Measurements from ENCODE around the gene PEDS1.
"Not testable (repeated sequence)": the region's sequence is repeated elsewhere in the genome, so short reads cannot be mapped to it uniquely, and the experiment has no call there.

PEDS1 gene

GRCh38 chr20:50163570-50164317, 10.2 kb upstream of the PEDS1 start:
- no peak for DNase-seq (ENCODE audit: low read depth in 2 of 2)

GRCh38 chr20:50161494-50161893, 8.0 kb upstream of the PEDS1 start:
- DNase-seq (ENCODE audit: low read depth in 2 of 2): not testable (repeated sequence)

GRCh38 chr20:50153153-50153499, 397 bp downstream of the PEDS1 start:
- peak in 1 of 2 donors; percentile 13 for DNase-seq (ENCODE audit: low read depth in 2 of 2)

GRCh38 chr20:50152394-50153152, 950 bp downstream of the PEDS1 start:
- no peak for DNase-seq (ENCODE audit: low read depth in 2 of 2)

GRCh38 chr20:50151034-50151743, 2.3 kb downstream of the PEDS1 start:
- DNase-seq (ENCODE audit: low read depth in 2 of 2): no peak

- no peak for DNase-seq (ENCODE audit: low read depth in 2 of 2)
These were observed 3.9 kb downstream of the PEDS1 start for GRCh38 chr20:50149481-50150254.

- peak; percentile 57 to 74 for DNase-seq (ENCODE audit: low read depth in 2 of 2)
These were observed 6.5 kb downstream of the PEDS1 start for GRCh38 chr20:50146732-50147662.

GRCh38 chr20:50146214-50146613, 7.3 kb downstream of the PEDS1 start:
- DNase-seq (ENCODE audit: low read depth in 2 of 2): no peak

- DNase-seq (ENCODE audit: low read depth in 2 of 2): no peak
These were observed 8.0 kb downstream of the PEDS1 start for GRCh38 chr20:50145566-50145965.

- DNase-seq (ENCODE audit: low read depth in 2 of 2): no peak
These were observed 9.2 kb downstream of the PEDS1 start for GRCh38 chr20:50144362-50144761.

GRCh38 chr20:50142812-50143211, 10.7 kb downstream of the PEDS1 start:
- no peak for DNase-seq (ENCODE audit: low read depth in 2 of 2)

- no peak for DNase-seq (ENCODE audit: low read depth in 2 of 2)
These were observed 11.5 kb downstream of the PEDS1 start for GRCh38 chr20:50141811-50142561.

GRCh38 chr20:50141018-50141675, 12.4 kb downstream of the PEDS1 start:
- DNase-seq (ENCODE audit: low read depth in 2 of 2): no peak

GRCh38 chr20:50140339-50140859, 13.1 kb downstream of the PEDS1 start:
- DNase-seq (ENCODE audit: low read depth in 2 of 2): no peak

GRCh38 chr20:50138479-50139393, 14.8 kb downstream of the PEDS1 start:
- DNase-seq (ENCODE audit: low read depth in 2 of 2): no peak

GRCh38 chr20:50138120-50138478, 15.4 kb downstream of the PEDS1 start:
- DNase-seq (ENCODE audit: low read depth in 2 of 2): no peak

- not testable (repeated sequence) for DNase-seq (ENCODE audit: low read depth in 2 of 2)
These were observed 15.8 kb downstream of the PEDS1 start for GRCh38 chr20:50137702-50138101.

Data from stimulated activated CD4-positive, alpha-beta T cell treated with anti-CD3 and anti-CD28 coated beads, Interleukin-1b, Interleukin-23, amount 100 ng/mL, for 4 hours (primary cell).